H1 (cell line): ENCODE measurements around the gene RDH5. TPM values are rescaled to one million over a fixed set of nuclear protein-coding genes. Genes with fewer than 3 reads are reported as not detected.

ENCODE experiments used
- CTCF ChIA-PET: fragments of 300-600 bp; sonication (Branson Sonifier 250); formaldehyde crosslinking; loops from one replicate; lab custom pipeline; 2021; ENCODE audit not compliant: partially characterized antibody; lab: Charles Lee
- POLR2A ChIA-PET: fragments of 300-600 bp; sonication (Branson Sonifier 250); formaldehyde crosslinking; loops from one replicate; lab custom pipeline; 2021; ENCODE audit warnings: inconsistent platforms; ENCODE audit not compliant: partially characterized antibody; lab: Charles Lee
- DNase-seq, 2 experiments: peaks; one replicate each; pipeline versions ENCODE4 v3.0.0 to v3.0.0-alpha.2; 2010 to 2022; ENCODE audit warnings: low spot score in 2 of 2, low read depth in 1 of 2, mixed read lengths in 1 of 2
- FAIRE-seq: peaks from 2 replicates; lab custom pipeline; 2011; peaks lifted over from hg19 to GRCh38; lab: Jason Lieb, UNC
- H2AFZ ChIP-seq: 2 replicates; pipeline ENCODE4 v1.8.1; 2012; ENCODE audit warnings: low read length, inconsistent platforms
- H2AK5ac ChIP-seq: 2 replicates; pipeline ENCODE4 v1.6.1; 2013; ENCODE audit warnings: low read depth, low read length
- H2BK120ac ChIP-seq: replicated peaks from 2 replicates; pipeline ENCODE3; 2013; ENCODE audit warnings: low read depth, low read length, inconsistent platforms
- H2BK12ac ChIP-seq: 2 replicates; pipeline ENCODE4 v1.6.1; 2013; ENCODE audit warnings: low read depth, low read length
- H2BK15ac ChIP-seq: 2 replicates; pipeline ENCODE4 v1.6.1; 2013; ENCODE audit warnings: low read length
- H2BK20ac ChIP-seq: 2 replicates; pipeline ENCODE4 v1.6.1; 2013; ENCODE audit warnings: low read length
- H2BK5ac ChIP-seq: 2 replicates; pipeline ENCODE4 v1.6.1; 2013; ENCODE audit warnings: low read depth, low read length
- H3K14ac ChIP-seq: 2 replicates; pipeline ENCODE4 v1.6.1; 2013; ENCODE audit warnings: inconsistent platforms; ENCODE audit not compliant: insufficient read length
- H3K18ac ChIP-seq: 2 replicates; pipeline ENCODE4 v1.6.1; 2013; ENCODE audit warnings: low read length; ENCODE audit errors: extremely low read depth
- H3K23ac ChIP-seq: 2 replicates; pipeline ENCODE4 v1.6.1; 2013; ENCODE audit warnings: inconsistent platforms; ENCODE audit not compliant: insufficient read length
- H3K23me2 ChIP-seq: 2 replicates; pipeline ENCODE4 v1.6.1; 2013; ENCODE audit warnings: low read depth, low read length
- H3K27ac ChIP-seq: 2 replicates; pipeline ENCODE4 v1.6.1; 2011; ENCODE audit warnings: low read depth, low read length, inconsistent platforms
- H3K27me3 ChIP-seq, 4 experiments: replicated peaks in 1 of 4; 1 replicate in 1 of 4; 2 replicates in 3 of 4; pipeline versions ENCODE4 v1.6.1 to v1.8.1; 2011 to 2013; ENCODE audit warnings: low read length in 3 of 4, mild to moderate bottlenecking in 3 of 4, inconsistent platforms in 2 of 4, mixed read lengths in 2 of 4, moderate library complexity in 1 of 4; ENCODE audit not compliant: control insufficient read depth in 3 of 4, insufficient read depth in 3 of 4; ENCODE audit errors: extremely low read depth in 1 of 4
- H3K36me3 ChIP-seq, 4 experiments: 2 replicates each; pipeline versions ENCODE4 v1.6.1 to v1.8.1; 2011 to 2013; ENCODE audit warnings: mild to moderate bottlenecking in 4 of 4, low read length in 3 of 4, moderate library complexity in 2 of 4, control low read depth in 1 of 4, inconsistent platforms in 1 of 4; ENCODE audit not compliant: insufficient read depth in 4 of 4, control insufficient read depth in 2 of 4
- H3K4ac ChIP-seq: replicated peaks from 2 replicates; pipeline ENCODE3; 2013; ENCODE audit warnings: low read length, low read depth, mixed read lengths, inconsistent platforms; ENCODE audit not compliant: insufficient read length
- H3K4me1 ChIP-seq, 4 experiments: replicated peaks in 1 of 4; 1 replicate in 1 of 4; 2 replicates in 3 of 4; pipeline versions ENCODE4 v1.6.1 to v1.8.1; 2011 to 2013; ENCODE audit warnings: low read length in 3 of 4, inconsistent platforms in 2 of 4, mixed read lengths in 1 of 4; ENCODE audit not compliant: insufficient read depth in 4 of 4, control insufficient read depth in 3 of 4
- H3K4me2 ChIP-seq, 2 experiments: 2 replicates each; pipeline versions ENCODE4 v1.6.1 to v1.8.1; 2011 to 2013; ENCODE audit warnings: low read depth in 2 of 2, low read length in 2 of 2, control low read depth in 1 of 2, inconsistent platforms in 1 of 2, mild to moderate bottlenecking in 1 of 2; ENCODE audit not compliant: insufficient read depth in 1 of 2
- H3K4me3 ChIP-seq, 4 experiments: fragments of 200-600, 300-600 bp in 1 of 4; sonication (generic), shearing (Covaris generic), sonication (Bioruptor Twin) in 1 of 4; 2 replicates each; pipeline versions ENCODE4 v1.5.1 to v1.8.1; 2011 to 2016; ENCODE audit warnings: low read length in 4 of 4, low read depth in 3 of 4, control low read depth in 2 of 4, inconsistent platforms in 2 of 4, mild to moderate bottlenecking in 2 of 4, mixed read lengths in 1 of 4, moderate library complexity in 1 of 4; ENCODE audit not compliant: insufficient read depth in 2 of 4; ENCODE audit errors: extremely low read depth in 1 of 4
- H3K56ac ChIP-seq: replicated peaks from 2 replicates; pipeline ENCODE3; 2013; ENCODE audit warnings: low read depth, mild to moderate bottlenecking, mixed read lengths, low read length, inconsistent platforms; ENCODE audit not compliant: insufficient read length
- H3K79me1 ChIP-seq: 2 replicates; pipeline ENCODE4 v1.6.1; 2013; ENCODE audit warnings: low read depth, low read length, control low read depth
- H3K79me2 ChIP-seq, 2 experiments: 2 replicates each; pipeline versions ENCODE4 v1.6.1 to v1.8.1; 2012 to 2013; ENCODE audit warnings: low read length in 2 of 2, mild to moderate bottlenecking in 2 of 2, inconsistent platforms in 1 of 2; ENCODE audit not compliant: insufficient read depth in 2 of 2, control insufficient read depth in 1 of 2
- H3K9ac ChIP-seq, 4 experiments: replicated peaks in 1 of 4; 1 replicate in 1 of 4; 2 replicates in 3 of 4; pipeline versions ENCODE4 v1.6.1 to v1.8.1; 2011 to 2013; ENCODE audit warnings: low read depth in 3 of 4, low read length in 3 of 4, control low read depth in 2 of 4, mild to moderate bottlenecking in 2 of 4, moderate library complexity in 2 of 4, inconsistent platforms in 1 of 4; ENCODE audit errors: extremely low read depth in 1 of 4
- H3K9me3 ChIP-seq, 2 experiments: 2 replicates each; pipeline versions ENCODE4 v1.6.1 to v1.8.1; 2012 to 2013; ENCODE audit warnings: mild to moderate bottlenecking in 2 of 2, moderate library complexity in 2 of 2, control low read depth in 1 of 2, inconsistent platforms in 1 of 2, low read depth in 1 of 2, low read length in 1 of 2, mixed read lengths in 1 of 2; ENCODE audit not compliant: insufficient read depth in 2 of 2
- H4K20me1 ChIP-seq, 2 experiments: replicated peaks in 1 of 2; 2 replicates each; pipeline versions ENCODE3 to v1.8.1; 2011 to 2013; ENCODE audit warnings: inconsistent platforms in 2 of 2, low read length in 2 of 2, mild to moderate bottlenecking in 1 of 2; ENCODE audit not compliant: insufficient read depth in 2 of 2, control insufficient read depth in 1 of 2
- H4K5ac ChIP-seq: 2 replicates; pipeline ENCODE4 v1.6.1; 2013; ENCODE audit warnings: low read length, low read depth, mixed read lengths, inconsistent platforms; ENCODE audit not compliant: insufficient read length
- H4K8ac ChIP-seq: 2 replicates; pipeline ENCODE4 v1.8.0; 2013; ENCODE audit warnings: mild to moderate bottlenecking, moderate library complexity, low read length, inconsistent platforms; ENCODE audit not compliant: insufficient read depth; ENCODE audit errors: extremely low read depth
- H4K91ac ChIP-seq: replicated peaks from 2 replicates; pipeline ENCODE3; 2013; ENCODE audit warnings: low read length, mixed read lengths, inconsistent platforms; ENCODE audit not compliant: insufficient read length
- BRCA1 ChIP-seq: IDR thresholded peaks from 2 replicates; pipeline ENCODE4 v1.6.1; 2012; ENCODE audit warnings: low read depth, low read length, improper control_type of control experiment
- HDAC2 ChIP-seq, 2 experiments: fragments of 300-600 bp in 1 of 2; sonication (generic) in 1 of 2; IDR thresholded peaks; 2 replicates each; pipeline ENCODE4 v1.6.1; 2011 to 2012; ENCODE audit warnings: low read depth in 2 of 2, low read length in 2 of 2, mild to moderate bottlenecking in 2 of 2, moderate library complexity in 2 of 2, borderline replicate concordance in 1 of 2, inconsistent platforms in 1 of 2
- SUZ12 ChIP-seq: fragments of 200-600 bp; sonication (generic); IDR thresholded peaks from 2 replicates; pipeline ENCODE4 v1.6.1; 2012; ENCODE audit warnings: mild to moderate bottlenecking, inconsistent platforms, low read length, moderate library complexity, mixed read lengths
- WGBS, 2 experiments: shearing (Covaris generic) in 1 of 2; methylation state at CpG; one replicate each; pipeline versions ENCODE4 v1.1.6 to v1.1.7; 2013 to 2015; ENCODE audit warnings: low lambda C conversion rate in 2 of 2, mixed read lengths in 2 of 2, inconsistent platforms in 1 of 2, low coverage in 1 of 2, missing lambda C conversion rate in 1 of 2; ENCODE audit not compliant: insufficient replicate concordance in 2 of 2, insufficient coverage in 1 of 2, insufficient read length in 1 of 2; ENCODE audit errors: extremely low coverage in 1 of 2, missing lambda C conversion rate in 1 of 2; 5-methylcytosine and 5-hydroxymethylcytosine counted together
- polyA plus RNA-seq, 7 experiments: library from polyadenylated mRNA; depleted of rRNA in 3 of 7; stranded (reverse) in 5 of 7; unstranded in 2 of 7; fragments of >200 nt in 5 of 7; fragments of 200-250 nt in 2 of 7; gene quantifications; 1 replicate in 5 of 7; 2 replicates in 1 of 7; 4 replicates in 1 of 7; pipeline versions ENCODE4 v1.2.1 to v1.2.3, GENCODE V29; 2011 to 2013; ENCODE audit warnings: missing spikeins in 2 of 7, mixed read lengths in 2 of 7
- total RNA-seq: library from RNA; stranded (reverse); fragmentation: NEBNext Ultra II Directional; extraction: Animal tissue kit (Norgen Biotek cat#: 25700); gene quantifications from 2 replicates; pipeline ENCODE4 v1.2.1, GENCODE V29; 2021

Gene RDH5
- total and polyA plus RNA-seq, 2 of the 8 experiments (the other 6 are each of a cell fraction or from before 2014, with no cell fraction given), result 4.2 to 6.0 TPM

DNA sequence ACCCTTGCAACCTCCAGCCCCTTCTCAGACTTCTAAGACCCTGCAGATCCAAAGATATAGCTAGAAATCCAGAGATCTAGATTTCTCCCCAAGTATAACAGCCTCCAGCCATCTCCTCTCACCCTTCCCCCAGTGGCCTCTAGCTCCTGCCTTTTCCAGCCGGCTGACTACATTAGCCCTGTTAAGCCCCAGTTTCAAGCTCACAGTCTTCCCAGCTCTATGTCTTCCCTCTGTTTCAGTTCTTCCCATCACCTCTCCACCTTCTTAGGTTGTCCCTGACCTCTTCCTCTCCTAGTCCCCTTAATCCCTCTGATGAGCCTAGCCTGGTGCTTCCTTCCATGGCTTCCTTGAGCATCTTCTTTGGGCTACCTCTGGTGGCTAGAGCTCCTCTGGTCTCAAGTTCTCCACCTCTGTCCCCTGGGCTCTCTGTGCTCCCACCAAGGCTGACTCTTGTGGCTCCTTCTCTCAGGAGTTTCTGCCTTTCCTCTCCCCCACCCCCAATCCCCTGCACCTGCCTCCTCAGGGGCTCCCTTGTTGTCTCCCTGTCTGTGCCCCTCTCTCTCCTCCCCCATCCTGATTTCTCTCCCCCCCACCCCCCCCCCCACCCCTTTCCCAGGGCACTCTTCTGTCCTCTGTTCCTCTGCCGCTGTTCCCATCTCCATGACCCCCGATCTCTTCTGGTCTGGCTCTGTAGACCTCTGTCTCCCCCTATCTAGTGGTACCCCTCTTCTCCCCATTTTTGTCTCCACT is 21.9 kb downstream of the RDH5 start:
- no peaks in the 10 kb centered on the region for H3K36me3 ChIP-seq
- FAIRE-seq (no peak), DNase-seq (no peak)
- peak overlapping the region; percentile 58 for H3K4ac ChIP-seq
- H2BK20ac ChIP-seq, result peak overlapping the region; percentile 86; the same call in 1 of the 2 replicates
- CTCF ChIA-PET, result interaction anchor here (0.6 to 11.1 kb wide), 12 partner anchors 11 to 1410 kb away, joined by 3 to 224 read pairs (median 4); partner anchors contain the start of genes ORMDL2, SARNP and SMARCC2
- peaks cover 4% of the 10 kb centered on the region; the same call in 1 of the 2 replicates for H3K79me1 ChIP-seq
- no peak overlapping the region for H2AFZ ChIP-seq
- H2BK5ac ChIP-seq, result peak overlapping the region; percentile 3; the same call in 1 of the 2 replicates
- H3K4me1 ChIP-seq, result peaks cover 3 to 35% (median 13%) of the 10 kb centered on the region in 4 experiments; a peak in 6 of 7 replicates
- H2BK15ac ChIP-seq, result 0 out of 2 replicates have a peak overlapping the region, but pooled peaks have one; percentile 46
- 64% methylated on average over 3 of the region's 3 CpGs; no CpG with 5 or more reads in 1 of the 2 experiments for WGBS, 2 experiments
- no peak overlapping the region for H2BK120ac ChIP-seq
- H3K4me2 ChIP-seq, result peak overlapping the region; percentile 85 to 93
- H2AK5ac ChIP-seq, result no peak overlapping the region
- peaks cover 5 to 30% of the 10 kb centered on the region in 2 experiments; a peak in 3 of 4 replicates for H3K79me2 ChIP-seq
- peak overlapping the region in 2 of 4 experiments; percentile 20 to 29; a peak in 3 of 7 replicates for H3K9ac ChIP-seq
- no peak overlapping the region for H3K56ac ChIP-seq
- H3K27ac ChIP-seq, result no peak overlapping the region
- H2BK12ac ChIP-seq, result peak overlapping the region; percentile 91; the same call in 1 of the 2 replicates
- POLR2A ChIA-PET, result interaction anchor here (0.6 to 34.1 kb wide), 14 partner anchors 12 to 362 kb away, joined by 3 to 809 read pairs (median 5); partner anchors contain the start of genes CD63, DNAJC14, PYM1 and SUOX
- peaks cover 32% of the 10 kb centered on the region for H3K23me2 ChIP-seq
- H4K5ac ChIP-seq, result peak overlapping the region; percentile 16
- no peaks in the 10 kb centered on the region for H3K9me3 ChIP-seq
- no peak overlapping the region for H3K23ac ChIP-seq
- H3K27me3 ChIP-seq, result no peaks in the 10 kb centered on the region
- peaks cover under 1 to 1% of the 10 kb centered on the region in 2 experiments for H4K20me1 ChIP-seq
- H3K18ac ChIP-seq, result peak overlapping the region; percentile 73; the same call in 1 of the 2 replicates
- peak overlapping the region; percentile 42 to 87 (median 53); a peak in 6 of 8 replicates for H3K4me3 ChIP-seq
- H3K14ac ChIP-seq, result no peak overlapping the region
- no peak overlapping the region for H4K91ac ChIP-seq
- H4K8ac ChIP-seq, result no peak overlapping the region
- no peak for TF ChIP-seq BRCA1
- no peak for TF ChIP-seq SUZ12
- TF ChIP-seq HDAC2 (IDR thresholded peaks at IDR 0.05; ENCODE audit: borderline replicate concordance in 1 of 2, low read depth in 2 of 2, low read length in 2 of 2), result no peak
